Left lung (tissue), 10 donors: ENCODE results near the gene MROH7. TPM values are rescaled to one million over a fixed set of nuclear protein-coding genes. Genes with fewer than 3 reads are reported as not detected.

Experiments used
- ATAC-seq: fragments of 200-7000 bp; cut with Tn5 transposase; one replicate; pipeline ENCODE4 v1.9.1; 2020; ENCODE audit warnings: moderate library complexity
- DNase-seq, 4 donors: peaks; one replicate each; pipeline ENCODE4 v3.0.0-alpha.2; 2013 to 2020
- H3K27ac ChIP-seq, 2 donors: fragments of 200-600 bp; sonication (generic) in 1 of 2; one replicate each; pipeline versions ENCODE4 v1.5.0 to v1.8.0; 2020 to 2021
- H3K27me3 ChIP-seq, 2 donors: fragments of 200-600 bp; sonication (generic) in 1 of 2; one replicate each; pipeline versions ENCODE4 v1.5.0 to v1.8.0; 2020 to 2021
- H3K36me3 ChIP-seq, 2 donors: fragments of 200-600 bp; sonication (generic) in 1 of 2; one replicate each; pipeline versions ENCODE4 v1.5.0 to v1.8.0; 2020 to 2021
- H3K4me1 ChIP-seq, 2 donors: fragments of 200-600 bp; one replicate each; pipeline ENCODE4 v1.8.0; 2021
- H3K4me3 ChIP-seq, 2 donors: fragments of 200-600 bp; sonication (generic) in 1 of 2; one replicate each; pipeline versions ENCODE4 v1.5.0 to v1.8.0; 2020 to 2021; ENCODE audit warnings: mild to moderate bottlenecking in 1 of 2
- H3K9me3 ChIP-seq, 2 donors: fragments of 200-600 bp; sonication (generic) in 1 of 2; one replicate each; pipeline versions ENCODE4 v1.5.0 to v1.8.0; 2020 to 2021
- intact Hi-C, 2 donors: fragments of 100-400 bp; cut with DNase I; formaldehyde crosslinking; loops; one replicate each; pipeline versions ENCODE4 v1.11.2 to v1.14.2; 2022
- polyA plus RNA-seq, 6 donors: library from polyadenylated mRNA; unstranded; fragments of 120-200 nt; gene quantifications; one replicate each; pipeline ENCODE4 v1.2.1, GENCODE V29; 2013; ENCODE audit not compliant: insufficient read length in 6 of 6
- total RNA-seq, 2 donors: library from RNA; stranded (reverse); fragmentation: NEBNext Ultra II Directional; extraction: Animal tissue kit (Norgen Biotek cat#: 25700); gene quantifications; one replicate each; pipeline ENCODE4 v1.2.1, GENCODE V29; 2021
- TF ChIP-seq, protein P1 (sequence below), 2 donors: fragments of 200-600 bp; sonication (generic) in 1 of 2; IDR thresholded peaks; one replicate each; pipeline versions ENCODE4 v1.5.0 to v1.8.0; 2021; ENCODE audit warnings: antibody characterized with exemption in 2 of 2
- donor health status: DM: no; HTN: yes; CAD: no.
- donor health status: DM: no; HTN: no; CAD: no.

Gene MROH7
- total and polyA plus RNA-seq, 8 donors: 0.70 to 16.2 (median 12.8) TPM

- Histone ChIP-seq H3K9me3 (no peaks in the 10 kb centered on the region), H3K27me3 (no peaks in the 10 kb centered on the region), H3K36me3 (peaks cover 0 to 100% of the 10 kb centered on the region in 2 donors), H3K27ac (no peak overlapping the region), H3K4me3 (no peak overlapping the region), H3K4me1 (no peaks in the 10 kb centered on the region)
- intact Hi-C loops: no loop called here
- DNase-seq (no peak), ATAC-seq (no peak)
- TF ChIP-seq, protein P1, sequence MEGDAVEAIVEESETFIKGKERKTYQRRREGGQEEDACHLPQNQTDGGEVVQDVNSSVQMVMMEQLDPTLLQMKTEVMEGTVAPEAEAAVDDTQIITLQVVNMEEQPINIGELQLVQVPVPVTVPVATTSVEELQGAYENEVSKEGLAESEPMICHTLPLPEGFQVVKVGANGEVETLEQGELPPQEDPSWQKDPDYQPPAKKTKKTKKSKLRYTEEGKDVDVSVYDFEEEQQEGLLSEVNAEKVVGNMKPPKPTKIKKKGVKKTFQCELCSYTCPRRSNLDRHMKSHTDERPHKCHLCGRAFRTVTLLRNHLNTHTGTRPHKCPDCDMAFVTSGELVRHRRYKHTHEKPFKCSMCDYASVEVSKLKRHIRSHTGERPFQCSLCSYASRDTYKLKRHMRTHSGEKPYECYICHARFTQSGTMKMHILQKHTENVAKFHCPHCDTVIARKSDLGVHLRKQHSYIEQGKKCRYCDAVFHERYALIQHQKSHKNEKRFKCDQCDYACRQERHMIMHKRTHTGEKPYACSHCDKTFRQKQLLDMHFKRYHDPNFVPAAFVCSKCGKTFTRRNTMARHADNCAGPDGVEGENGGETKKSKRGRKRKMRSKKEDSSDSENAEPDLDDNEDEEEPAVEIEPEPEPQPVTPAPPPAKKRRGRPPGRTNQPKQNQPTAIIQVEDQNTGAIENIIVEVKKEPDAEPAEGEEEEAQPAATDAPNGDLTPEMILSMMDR (IDR thresholded peaks at IDR 0.05): no peak
These were observed 95.1 kb downstream of the MROH7 start for GRCh38 chr1:54736685-54737084.

DNA sequence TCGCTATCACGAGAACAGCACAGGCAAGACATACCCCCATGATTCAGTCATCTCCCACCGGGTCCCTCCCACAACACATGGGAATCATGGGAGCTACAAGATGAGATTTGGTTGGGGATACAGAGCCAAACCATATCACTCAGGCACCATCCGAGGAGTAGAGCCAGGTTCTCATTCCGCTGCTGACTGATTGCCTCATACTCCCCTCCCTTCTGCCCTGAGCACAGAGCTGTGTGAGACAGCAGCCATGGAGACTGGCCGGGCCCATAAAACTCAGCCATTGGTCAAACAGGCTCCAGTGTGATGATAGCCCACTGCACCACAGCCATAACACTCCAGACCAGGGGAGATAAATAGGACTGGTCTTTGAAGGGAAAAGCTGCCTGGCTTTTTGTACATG, 96.7 kb downstream of the MROH7 start:
- H3K27ac ChIP-seq: no peak overlapping the region
- no peaks in the 10 kb centered on the region for H3K9me3 ChIP-seq
- H3K4me3 ChIP-seq: no peak overlapping the region
- ATAC-seq: no peak
- H3K27me3 ChIP-seq: no peaks in the 10 kb centered on the region
- H3K4me1 ChIP-seq: no peaks in the 10 kb centered on the region
- TF ChIP-seq, protein P1 (IDR thresholded peaks at IDR 0.05): no peak
- peaks cover 0 to 100% of the 10 kb centered on the region in 2 donors for H3K36me3 ChIP-seq
- no peak for DNase-seq
- intact Hi-C loops: no loop called here

DNA sequence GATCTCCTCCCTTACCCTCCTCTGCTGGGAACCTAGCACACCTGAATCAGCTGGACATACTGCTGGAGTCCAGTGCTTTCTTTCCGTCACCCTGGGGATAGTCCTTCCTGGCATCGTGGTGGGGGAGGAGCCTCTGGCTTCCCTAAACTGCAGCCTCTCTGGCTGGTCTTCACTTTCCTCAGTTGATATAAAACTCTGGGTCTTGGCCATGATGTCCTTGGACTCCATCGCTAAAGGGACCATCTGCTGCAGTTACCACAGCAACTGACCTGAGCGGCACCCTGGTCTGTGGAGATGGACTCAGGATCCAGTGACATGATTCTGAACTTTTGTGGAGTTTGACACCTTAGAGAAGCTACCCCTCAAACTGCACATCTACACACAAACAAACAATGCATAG, 99.9 kb downstream of the MROH7 start:
- no peak overlapping the region for H3K27ac ChIP-seq
- intact Hi-C loops: no loop called here

GRCh38 chr1:54742282-54742681, 100.7 kb downstream of the MROH7 start:
- Histone ChIP-seq H3K27ac (no peak overlapping the region), H3K4me1 (no peaks in the 10 kb centered on the region), H3K4me3 (no peak overlapping the region), H3K36me3 (peaks cover 0 to 76% of the 10 kb centered on the region in 2 donors), H3K27me3 (no peaks in the 10 kb centered on the region), H3K9me3 (no peaks in the 10 kb centered on the region)
- DNase-seq (peak in 1 of 4 donors; percentile 23), ATAC-seq (no peak)
- intact Hi-C loops: no loop called here
- TF ChIP-seq, protein P1 (IDR thresholded peaks at IDR 0.05): no peak

More for the DNA sequence above, 99.9 kb downstream of the MROH7 start:
- ATAC-seq (no peak), DNase-seq (no peak)
- Histone ChIP-seq H3K27me3 (no peaks in the 10 kb centered on the region), H3K9me3 (no peaks in the 10 kb centered on the region), H3K4me1 (no peaks in the 10 kb centered on the region), H3K4me3 (no peak overlapping the region), H3K36me3 (peaks cover 0 to 84% of the 10 kb centered on the region in 2 donors)
- TF ChIP-seq, protein P1 (IDR thresholded peaks at IDR 0.05): no peak

DNA sequence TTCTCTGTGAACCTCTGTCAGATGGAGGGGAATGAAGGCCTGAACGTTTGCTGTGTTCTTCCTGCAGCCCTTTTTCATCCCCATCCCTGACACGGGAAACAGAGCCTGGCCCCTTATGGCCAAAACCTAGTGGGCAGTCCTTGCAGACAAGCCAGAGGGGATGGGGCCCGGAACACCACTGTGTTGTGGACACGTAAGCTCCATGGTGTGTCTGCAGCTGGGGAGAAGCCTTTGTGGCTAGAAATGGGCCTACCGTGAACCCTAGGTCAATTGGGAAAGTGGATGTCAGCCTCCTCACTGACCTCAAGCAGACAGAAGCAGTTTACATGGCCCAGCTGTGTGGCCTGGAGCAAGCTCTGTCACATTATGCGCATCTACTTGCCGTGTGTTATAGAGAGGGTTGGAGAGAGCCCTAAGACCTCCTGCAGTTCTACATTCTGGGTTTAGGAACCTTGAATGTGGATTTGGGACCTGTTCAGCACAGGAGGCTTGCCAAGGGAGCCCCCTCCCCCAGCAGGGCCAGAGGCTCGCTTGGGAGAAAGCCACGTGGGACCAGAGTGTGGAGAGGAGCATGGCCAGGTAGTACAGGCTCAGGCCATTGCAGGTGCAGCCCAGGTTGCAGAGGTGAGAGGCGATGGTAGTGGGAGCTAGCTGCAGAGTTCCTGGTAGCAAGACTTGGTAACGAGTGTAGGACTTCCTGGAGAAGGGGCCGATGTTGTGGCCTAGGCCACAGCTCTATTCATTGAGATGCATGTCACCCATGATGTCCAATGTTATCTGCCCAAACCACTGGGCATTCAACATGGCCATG, 102.0 kb downstream of the MROH7 start:
- Histone ChIP-seq H3K36me3 (peaks cover 0 to 63% of the 10 kb centered on the region in 2 donors), H3K27ac (no peak overlapping the region), H3K27me3 (no peaks in the 10 kb centered on the region), H3K4me3 (no peak overlapping the region), H3K9me3 (no peaks in the 10 kb centered on the region), H3K4me1 (no peaks in the 10 kb centered on the region)
- ATAC-seq: no peak
- TF ChIP-seq, protein P1 (IDR thresholded peaks at IDR 0.05): no peak
- intact Hi-C loops: no loop called here
- DNase-seq: no peak
